ENCODE measurements around the gene ZNF658.
"Not testable (repeated sequence)": the region's sequence is repeated elsewhere in the genome, so short reads cannot be mapped to it uniquely, and the experiment has no call there.

Gene ZNF658

GRCh38 chr9:66900490-66901131, at the start of gene ZNF658:
TSS of gene ZNF658 (plus strand) at chr9:66900725. CDS start at chr9:66903562, 2,837 bp downstream.
- H3K4me3 ChIP-seq (ENCODE audit: low read depth, low read length), result peak within 1 kb of the TSS; percentile 59
- peak; percentile 91 for DNase-seq (ENCODE audit: low read depth)

GRCh38 chr9:66861732-66862131, 38.8 kb upstream of the ZNF658 start:
- not testable (repeated sequence) for DNase-seq (ENCODE audit: low read depth); H3K4me3 ChIP-seq (ENCODE audit: low read depth, low read length)

- H3K4me3 ChIP-seq (ENCODE audit: low read depth, low read length); DNase-seq (ENCODE audit: low read depth): not testable (repeated sequence)
These were observed 31.9 kb upstream of the ZNF658 start for GRCh38 chr9:66868660-66869059.

- H3K4me3 ChIP-seq (ENCODE audit: low read depth, low read length); DNase-seq (ENCODE audit: low read depth): not testable (repeated sequence)
These were observed 19.9 kb upstream of the ZNF658 start for GRCh38 chr9:66880605-66881004.

- H3K4me3 ChIP-seq (ENCODE audit: low read depth, low read length); DNase-seq (ENCODE audit: low read depth): not testable (repeated sequence)
These were observed 18.7 kb upstream of the ZNF658 start for GRCh38 chr9:66881847-66882246.

- DNase-seq (ENCODE audit: low read depth); H3K4me3 ChIP-seq (ENCODE audit: low read depth, low read length): not testable (repeated sequence)
These were observed 10.2 kb upstream of the ZNF658 start for GRCh38 chr9:66890334-66890733.

GRCh38 chr9:66901141-66901540, 616 bp downstream of the ZNF658 start:
- peak overlapping the region; percentile 59 for H3K4me3 ChIP-seq (ENCODE audit: low read depth, low read length)
- DNase-seq (ENCODE audit: low read depth), result not testable (repeated sequence)

- peak; percentile 34 for DNase-seq (ENCODE audit: low read depth)
- H3K4me3 ChIP-seq (ENCODE audit: low read depth, low read length), result not testable (repeated sequence)
These were observed 9.0 kb downstream of the ZNF658 start for GRCh38 chr9:66909560-66909959.

GRCh38 chr9:66920072-66920471, 19.5 kb downstream of the ZNF658 start:
- DNase-seq (ENCODE audit: low read depth), result not testable (repeated sequence)

GRCh38 chr9:66936194-66936870, 35.8 kb downstream of the ZNF658 start:
- not testable (repeated sequence) for H3K4me3 ChIP-seq (ENCODE audit: low read depth, low read length); DNase-seq (ENCODE audit: low read depth)

More at GRCh38 chr9:66920072-66920471, 19.5 kb downstream of the ZNF658 start:
- H3K4me3 ChIP-seq (ENCODE audit: low read depth, low read length), result not testable (repeated sequence)

GRCh38 chr9:66937662-66938061, 37.1 kb downstream of the ZNF658 start:
- H3K4me3 ChIP-seq (ENCODE audit: low read depth, low read length); DNase-seq (ENCODE audit: low read depth): not testable (repeated sequence)

- not testable (repeated sequence) for DNase-seq (ENCODE audit: low read depth); H3K4me3 ChIP-seq (ENCODE audit: low read depth, low read length)
These were observed 37.8 kb downstream of the ZNF658 start for GRCh38 chr9:66938322-66938721.

GRCh38 chr9:66939878-66940830, 39.6 kb downstream of the ZNF658 start:
- not testable (repeated sequence) for H3K4me3 ChIP-seq (ENCODE audit: low read depth, low read length); DNase-seq (ENCODE audit: low read depth)

GRCh38 chr9:66942400-66943155, 42.1 kb downstream of the ZNF658 start:
- H3K4me3 ChIP-seq (ENCODE audit: low read depth, low read length), result not testable (repeated sequence)
- peak; percentile 12 for DNase-seq (ENCODE audit: low read depth)

GRCh38 chr9:66952576-66952975, 52.1 kb downstream of the ZNF658 start:
- not testable (repeated sequence) for H3K4me3 ChIP-seq (ENCODE audit: low read depth, low read length)
- peak; percentile 53 for DNase-seq (ENCODE audit: low read depth)
